Neural progenitor cell (in vitro differentiated cells): Measurements from ENCODE around the gene ZNF652. TPM values are rescaled to one million over a fixed set of nuclear protein-coding genes. Genes with fewer than 3 reads are reported as not detected.

Experiments used
- DNase-seq: peaks from one replicate; pipeline ENCODE4 v3.0.0-alpha.2; 2016; ENCODE audit warnings: low spot score
- H2AFZ ChIP-seq: fragments of 200-600 bp; sonication (generic); replicated peaks from 2 replicates; pipeline ENCODE4 v1.6.1; 2016; ENCODE audit warnings: antibody characterized with exemption
- H3F3A ChIP-seq: fragments of 200-600 bp; sonication (generic); 2 replicates; pipeline ENCODE4 v1.6.1; 2016; ENCODE audit warnings: antibody characterized with exemption, low read depth
- H3K27ac ChIP-seq: fragments of 200-600 bp; sonication (generic); 2 replicates; pipeline ENCODE4 v1.5.1; 2016; ENCODE audit warnings: mild to moderate bottlenecking
- H3K27me3 ChIP-seq: fragments of 200-600 bp; sonication (generic); 2 replicates; pipeline ENCODE4 v1.6.1; 2016; ENCODE audit warnings: mild to moderate bottlenecking, moderate library complexity
- H3K36me3 ChIP-seq: fragments of 200-600 bp; sonication (generic); 2 replicates; pipeline ENCODE4 v1.5.1; 2016
- H3K4me1 ChIP-seq: fragments of 200-600 bp; sonication (generic); 2 replicates; pipeline ENCODE4 v1.6.1; 2016; ENCODE audit warnings: mixed run types
- H3K4me2 ChIP-seq: fragments of 200-600 bp; sonication (generic); 2 replicates; pipeline ENCODE4 v1.6.1; 2016
- H3K4me3 ChIP-seq: fragments of 200-600 bp; sonication (generic); 2 replicates; pipeline ENCODE4 v1.5.1; 2016
- H3K79me2 ChIP-seq: fragments of 200-600 bp; sonication (generic); 2 replicates; pipeline ENCODE4 v1.6.1; 2016; ENCODE audit warnings: low read depth
- H3K9ac ChIP-seq: fragments of 200-600 bp; sonication (generic); 2 replicates; pipeline ENCODE4 v1.6.1; 2016
- H3K9me3 ChIP-seq: fragments of 200-600 bp; sonication (generic); 2 replicates; pipeline ENCODE4 v1.5.1; 2016; ENCODE audit warnings: low read depth
- H4K20me1 ChIP-seq: fragments of 200-600 bp; sonication (generic); 2 replicates; pipeline ENCODE4 v1.6.1; 2016; ENCODE audit warnings: low read depth
- H3K27ac Mint-ChIP-seq: 3 replicates; pipeline ENCODE4 v1.8.0; 2021; ENCODE audit warnings: mixed read lengths
- H3K27me3 Mint-ChIP-seq: 2 replicates; pipeline ENCODE4 v1.8.0; 2022; ENCODE audit warnings: low read depth, mild to moderate bottlenecking, inconsistent platforms, moderate library complexity, mixed read lengths; ENCODE audit not compliant: insufficient read depth
- H3K36me3 Mint-ChIP-seq: 3 replicates; pipeline ENCODE4 v1.8.0; 2021; ENCODE audit warnings: mixed read lengths
- H3K4me1 Mint-ChIP-seq: 3 replicates; pipeline ENCODE4 v1.8.0; 2021; ENCODE audit warnings: mixed read lengths
- H3K4me3 Mint-ChIP-seq: 3 replicates; pipeline ENCODE4 v1.8.0; 2021; ENCODE audit warnings: mild to moderate bottlenecking, moderate library complexity, mixed read lengths
- H3K9me3 Mint-ChIP-seq: 3 replicates; pipeline ENCODE4 v1.8.0; 2020; ENCODE audit warnings: mixed read lengths
- CTCF ChIP-seq: fragments of 200-600 bp; sonication (generic); IDR thresholded peaks from 2 replicates; pipeline ENCODE4 v1.5.1; 2017; ENCODE audit warnings: antibody characterized with exemption, mild to moderate bottlenecking
- EZH2 ChIP-seq: fragments of 200-600 bp; sonication (generic); IDR thresholded peaks from 2 replicates; pipeline ENCODE4 v1.6.1; 2017; ENCODE audit warnings: antibody characterized with exemption, mild to moderate bottlenecking, moderate library complexity
- EZH2phosphoT487 ChIP-seq: fragments of 200-600 bp; sonication (generic); IDR thresholded peaks from 2 replicates; pipeline ENCODE4 v1.6.1; 2017; ENCODE audit warnings: antibody characterized with exemption
- total RNA-seq: library from RNA; depleted of rRNA; stranded (reverse); fragments of >200 nt; gene quantifications from 2 replicates; pipeline ENCODE4 v1.2.3, GENCODE V29; 2015; ENCODE audit warnings: low replicate concordance

The ZNF652 gene
- total RNA-seq, 1 donor from 2014 or later: 55.7 TPM

DNA sequence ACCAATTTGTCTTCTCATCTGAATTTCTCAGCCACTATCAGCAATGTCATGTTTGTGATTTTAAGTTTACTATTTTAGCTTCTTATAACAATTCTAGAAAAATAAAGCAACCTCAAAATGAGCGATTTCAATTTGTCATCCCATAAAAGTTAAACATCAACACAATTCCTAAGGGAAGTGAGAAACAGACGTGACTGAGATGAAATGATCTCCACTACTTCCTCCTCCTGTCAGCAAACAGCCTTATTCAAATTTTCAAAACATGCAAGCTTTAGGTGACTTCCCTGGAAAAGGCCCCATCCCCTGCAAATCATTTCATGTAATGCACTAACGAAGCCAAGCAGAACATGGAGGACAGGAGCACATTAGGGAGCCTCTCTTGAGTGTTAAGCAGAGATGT lies 64.9 kb downstream of the ZNF652 start:
- no peak overlapping the region for H2AFZ ChIP-seq
- no peaks in the 10 kb centered on the region for H4K20me1 ChIP-seq
- no peaks in the 10 kb centered on the region for H3K79me2 ChIP-seq
- no peaks in the 10 kb centered on the region for H3K9me3 ChIP-seq
- TF ChIP-seq CTCF (no peak), EZH2 (no peak), EZH2phosphoT487 (no peak)
- H3K4me3 Mint-ChIP-seq: no peak overlapping the region
- peaks cover 7% of the 10 kb centered on the region for H3K36me3 Mint-ChIP-seq
- peaks cover 4% of the 10 kb centered on the region for H3F3A ChIP-seq
- H3K27me3 Mint-ChIP-seq: no peaks in the 10 kb centered on the region
- H3K4me1 ChIP-seq: no peaks in the 10 kb centered on the region
- H3K27me3 ChIP-seq: no peaks in the 10 kb centered on the region
- H3K9ac ChIP-seq: no peak overlapping the region
- no peak overlapping the region for H3K27ac ChIP-seq
- no peaks in the 10 kb centered on the region for H3K36me3 ChIP-seq
- DNase-seq: no peak
- H3K4me3 ChIP-seq: no peak overlapping the region
- H3K27ac Mint-ChIP-seq: no peak overlapping the region
- H3K4me2 ChIP-seq: no peak overlapping the region
- no peaks in the 10 kb centered on the region for H3K9me3 Mint-ChIP-seq
- no peaks in the 10 kb centered on the region for H3K4me1 Mint-ChIP-seq

DNA sequence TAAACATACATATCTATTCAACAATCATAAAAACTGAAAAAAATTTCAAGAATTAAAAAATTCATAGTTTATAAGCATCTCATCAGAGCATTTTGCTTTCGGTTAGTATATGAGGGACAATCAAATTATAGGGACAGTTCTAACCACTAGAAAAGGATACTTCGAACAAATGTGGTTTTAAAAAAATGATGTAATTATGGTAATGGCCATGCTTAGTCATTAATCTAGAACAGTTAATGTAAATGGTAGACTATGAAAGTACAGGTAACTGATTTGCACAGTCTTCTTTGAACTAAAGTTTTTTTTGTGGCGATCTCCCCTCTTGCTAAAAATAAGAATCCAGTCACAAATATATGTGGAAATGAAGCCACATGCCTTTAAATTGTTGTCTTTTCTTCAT lies 67.9 kb downstream of the ZNF652 start:
- Mint-ChIP-seq H3K27ac (no peak overlapping the region), H3K4me1 (no peaks in the 10 kb centered on the region), H3K9me3 (no peaks in the 10 kb centered on the region), H3K4me3 (no peak overlapping the region), H3K36me3 (peaks cover 4% of the 10 kb centered on the region), H3K27me3 (no peaks in the 10 kb centered on the region)
- no peak overlapping the region for H3K27ac ChIP-seq
- H3K79me2 ChIP-seq: no peaks in the 10 kb centered on the region
- H4K20me1 ChIP-seq: no peaks in the 10 kb centered on the region
- H2AFZ ChIP-seq: no peak overlapping the region
- H3K4me3 ChIP-seq: no peak overlapping the region
- H3K9me3 ChIP-seq: no peaks in the 10 kb centered on the region
- H3K36me3 ChIP-seq: no peaks in the 10 kb centered on the region
- no peak overlapping the region for H3K9ac ChIP-seq
- peaks cover 17% of the 10 kb centered on the region for H3F3A ChIP-seq
- no peaks in the 10 kb centered on the region for H3K4me1 ChIP-seq
- H3K4me2 ChIP-seq: no peak overlapping the region
- TF ChIP-seq EZH2phosphoT487 (no peak), EZH2 (no peak), CTCF (no peak)
- no peak for DNase-seq
- no peaks in the 10 kb centered on the region for H3K27me3 ChIP-seq

DNA sequence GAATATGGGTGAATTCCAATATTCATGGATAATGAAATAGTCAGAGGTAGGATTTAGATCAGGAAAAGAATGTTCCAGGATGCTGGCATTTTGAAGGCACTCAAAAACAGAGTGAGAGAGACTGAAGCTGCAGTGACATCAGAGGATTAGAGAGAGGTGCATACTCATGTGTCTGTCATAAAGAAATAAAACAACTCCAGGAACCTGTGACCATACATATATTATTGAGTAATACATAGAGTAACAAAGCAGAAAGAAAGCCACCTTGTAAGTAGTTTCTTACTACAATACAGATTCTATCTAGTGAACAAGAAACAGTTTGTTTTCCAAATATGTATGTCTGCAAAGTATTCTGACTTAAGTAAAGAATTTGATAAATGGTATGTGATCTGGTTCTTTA lies 69.1 kb downstream of the ZNF652 start:
- H3K27ac Mint-ChIP-seq: no peak overlapping the region
- no peaks in the 10 kb centered on the region for H4K20me1 ChIP-seq
- H2AFZ ChIP-seq: no peak overlapping the region
- no peaks in the 10 kb centered on the region for H3K27me3 ChIP-seq
- H3K27ac ChIP-seq: no peak overlapping the region
- H3K4me1 ChIP-seq: no peaks in the 10 kb centered on the region
- no peak overlapping the region for H3K9ac ChIP-seq
- H3K79me2 ChIP-seq: no peaks in the 10 kb centered on the region
- peaks cover 17% of the 10 kb centered on the region for H3F3A ChIP-seq
- H3K9me3 Mint-ChIP-seq: no peaks in the 10 kb centered on the region
- no peak overlapping the region for H3K4me3 Mint-ChIP-seq
- no peak overlapping the region for H3K4me2 ChIP-seq
- TF ChIP-seq EZH2: no peak
- TF ChIP-seq CTCF: no peak
- no peak for TF ChIP-seq EZH2phosphoT487
- DNase-seq: no peak
- H3K9me3 ChIP-seq: no peaks in the 10 kb centered on the region
- H3K4me3 ChIP-seq: no peak overlapping the region
- H3K27me3 Mint-ChIP-seq: no peaks in the 10 kb centered on the region
- H3K4me1 Mint-ChIP-seq: no peaks in the 10 kb centered on the region
- no peaks in the 10 kb centered on the region for H3K36me3 ChIP-seq
- H3K36me3 Mint-ChIP-seq: peaks cover under 1% of the 10 kb centered on the region
